GM20431 (cell line): ENCODE data around the gene MAP2K2.

Experiments used
- in situ Hi-C: fragments of 300-500 bp; cut with MseI, MboI; formaldehyde crosslinking; loops from one replicate; pipeline ENCODE4 v1.15.0; 2020; ENCODE audit warnings: low sequenced_read_pairs; ENCODE audit not compliant: unreplicated experiment

MAP2K2 gene

GRCh38 chr19:4063369-4064148 lies 60.4 kb downstream of the MAP2K2 start:
- in situ Hi-C loops = no loop called here

- in situ Hi-C loops = no loop called here
Observed at GRCh38 chr19:4062419-4063368, 61.2 kb downstream of the MAP2K2 start.

- in situ Hi-C loops = no loop called here
Observed at GRCh38 chr19:4061683-4062418, 62.1 kb downstream of the MAP2K2 start.

GRCh38 chr19:4061178-4061682 lies 62.7 kb downstream of the MAP2K2 start:
- in situ Hi-C loops = no loop called here

- in situ Hi-C loops = no loop called here
Observed at GRCh38 chr19:4060621-4061177, 63.2 kb downstream of the MAP2K2 start.

- in situ Hi-C loops = no loop called here
Observed at GRCh38 chr19:4059891-4060620, 63.9 kb downstream of the MAP2K2 start.

- in situ Hi-C loops = no loop called here
Observed at GRCh38 chr19:4059453-4059871, 64.5 kb downstream of the MAP2K2 start.

GRCh38 chr19:4058693-4059452 lies 65.0 kb downstream of the MAP2K2 start:
- in situ Hi-C loops = no loop called here

- in situ Hi-C loops = no loop called here
Observed at GRCh38 chr19:4057931-4058692, 65.8 kb downstream of the MAP2K2 start.

GRCh38 chr19:4055209-4055552 lies 68.7 kb downstream of the MAP2K2 start:
- in situ Hi-C loops = no loop called here

- in situ Hi-C loops = no loop called here
Observed at GRCh38 chr19:4054441-4055208, 69.3 kb downstream of the MAP2K2 start.

- in situ Hi-C loops = no loop called here
Observed at GRCh38 chr19:4053423-4054324, 70.2 kb downstream of the MAP2K2 start.

GRCh38 chr19:4052993-4053422 lies 70.9 kb downstream of the MAP2K2 start:
- in situ Hi-C loops = no loop called here

GRCh38 chr19:4052114-4052992 lies 71.6 kb downstream of the MAP2K2 start:
- in situ Hi-C loops = no loop called here
